ENCODE measurements around the gene ZCCHC14.
A peak's percentile ranks its signal among the peaks of the same experiment; 100 is the strongest.

ZCCHC14 gene

GRCh38 chr16:87415441-87415840 is 77.4 kb downstream of the ZCCHC14 start:
- DNase-seq (ENCODE audit: low read depth), result no peak
- TF ChIP-seq CTCF (IDR thresholded peaks at IDR 0.05; ENCODE audit: insufficient read depth, low read depth, low read length, missing control alignments), result no peak
- no peak overlapping the region for H3K4me3 ChIP-seq (ENCODE audit: low read depth, low read length)

- TF ChIP-seq CTCF (IDR thresholded peaks at IDR 0.05; ENCODE audit: insufficient read depth, low read depth, low read length, missing control alignments), result no peak
- DNase-seq (ENCODE audit: low read depth), result peak; percentile 16
- H3K4me3 ChIP-seq (ENCODE audit: low read depth, low read length), result no peak overlapping the region
Observed at GRCh38 chr16:87414251-87414680, 78.6 kb downstream of the ZCCHC14 start.

- no peak overlapping the region for H3K4me3 ChIP-seq (ENCODE audit: low read depth, low read length)
- DNase-seq (ENCODE audit: low read depth), result no peak
- no peak for TF ChIP-seq CTCF (IDR thresholded peaks at IDR 0.05; ENCODE audit: insufficient read depth, low read depth, low read length, missing control alignments)
Observed at GRCh38 chr16:87412996-87413421, 79.8 kb downstream of the ZCCHC14 start.

GRCh38 chr16:87412371-87412995 is 80.3 kb downstream of the ZCCHC14 start:
- DNase-seq (ENCODE audit: low read depth), result no peak
- no peak overlapping the region for H3K4me3 ChIP-seq (ENCODE audit: low read depth, low read length)
- TF ChIP-seq CTCF (IDR thresholded peaks at IDR 0.05; ENCODE audit: insufficient read depth, low read depth, low read length, missing control alignments), result no peak

GRCh38 chr16:87411375-87412271 is 81.2 kb downstream of the ZCCHC14 start:
- DNase-seq (ENCODE audit: low read depth), result no peak
- no peak for TF ChIP-seq CTCF (IDR thresholded peaks at IDR 0.05; ENCODE audit: insufficient read depth, low read depth, low read length, missing control alignments)

GRCh38 chr16:87410968-87411367 is 81.9 kb downstream of the ZCCHC14 start:
- no peak overlapping the region for H3K4me3 ChIP-seq (ENCODE audit: low read depth, low read length)
- TF ChIP-seq CTCF (IDR thresholded peaks at IDR 0.05; ENCODE audit: insufficient read depth, low read depth, low read length, missing control alignments), result no peak
- DNase-seq (ENCODE audit: low read depth), result no peak

More at GRCh38 chr16:87411375-87412271, 81.2 kb downstream of the ZCCHC14 start:
- no peak overlapping the region for H3K4me3 ChIP-seq (ENCODE audit: low read depth, low read length)

Data from GM12865 (cell line).